Activated effector memory CD4-positive, alpha-beta T cell treated with Interleukin-2 at 50 U/mL for 16 hours (primary cell): ENCODE results near the gene DISC1.

Experiments
- DNase-seq: peaks from one replicate; pipeline ENCODE4 v3.0.0-alpha.2; 2020

DISC1 gene

GRCh38 chr1:231828182-231828920, 201.8 kb downstream of the DISC1 start:
- no peak for DNase-seq

- DNase-seq, result no peak
Observed at GRCh38 chr1:231829332-231829731, 202.7 kb downstream of the DISC1 start.

- no peak for DNase-seq
Observed at GRCh38 chr1:231836227-231836893, 209.8 kb downstream of the DISC1 start.

GRCh38 chr1:231838521-231838920, 211.9 kb downstream of the DISC1 start:
- DNase-seq, result no peak

GRCh38 chr1:231839999-231840398, 213.4 kb downstream of the DISC1 start:
- no peak for DNase-seq

GRCh38 chr1:231841616-231842344, 215.2 kb downstream of the DISC1 start:
- no peak for DNase-seq

- DNase-seq, result no peak
Observed at GRCh38 chr1:231842441-231842840, 215.9 kb downstream of the DISC1 start.

GRCh38 chr1:231844986-231845502, 218.5 kb downstream of the DISC1 start:
- DNase-seq, result no peak

- DNase-seq, result no peak
Observed at GRCh38 chr1:231847612-231848397, 221.2 kb downstream of the DISC1 start.

GRCh38 chr1:231849981-231850380, 223.4 kb downstream of the DISC1 start:
- DNase-seq, result no peak

GRCh38 chr1:231850786-231851185, 224.2 kb downstream of the DISC1 start:
- no peak for DNase-seq

GRCh38 chr1:231853588-231854207, 227.1 kb downstream of the DISC1 start:
- DNase-seq, result no peak

GRCh38 chr1:231855361-231855760, 228.8 kb downstream of the DISC1 start:
- no peak for DNase-seq

- no peak for DNase-seq
Observed at GRCh38 chr1:231855926-231856325, 229.3 kb downstream of the DISC1 start.

GRCh38 chr1:231856426-231856825, 229.8 kb downstream of the DISC1 start:
- no peak for DNase-seq

- DNase-seq, result no peak
Observed at GRCh38 chr1:231856894-231857293, 230.3 kb downstream of the DISC1 start.

- DNase-seq, result no peak
Observed at GRCh38 chr1:231857609-231858135, 231.1 kb downstream of the DISC1 start.

GRCh38 chr1:231860221-231861088, 233.9 kb downstream of the DISC1 start:
- DNase-seq, result no peak

GRCh38 chr1:231861541-231862481, 235.2 kb downstream of the DISC1 start:
- no peak for DNase-seq

GRCh38 chr1:231862611-231863010, 236.0 kb downstream of the DISC1 start:
- no peak for DNase-seq
